HG02571 (cell line): ENCODE results near the gene CD248.
"Not testable (repeated sequence)": the region's sequence is repeated elsewhere in the genome, so short reads cannot be mapped to it uniquely, and the experiment has no call there.

Source experiments
- ATAC-seq: cut with Tn5 transposase; IDR thresholded peaks from one replicate; pipeline ENCODE4 v1.9.1; 2021; ENCODE audit warnings: mild to moderate bottlenecking, moderate library complexity; ENCODE audit not compliant: unreplicated experiment

CD248 gene

GRCh38 chr11:66277064-66277463, 39.8 kb downstream of the CD248 start:
- ATAC-seq = not testable (repeated sequence)

GRCh38 chr11:66276619-66277018, 40.2 kb downstream of the CD248 start:
- not testable (repeated sequence) for ATAC-seq

GRCh38 chr11:66275984-66276612, 40.7 kb downstream of the CD248 start:
- ATAC-seq = no peak

- no peak for ATAC-seq
Measured at GRCh38 chr11:66275396-66275795, 41.4 kb downstream of the CD248 start.

DNA sequence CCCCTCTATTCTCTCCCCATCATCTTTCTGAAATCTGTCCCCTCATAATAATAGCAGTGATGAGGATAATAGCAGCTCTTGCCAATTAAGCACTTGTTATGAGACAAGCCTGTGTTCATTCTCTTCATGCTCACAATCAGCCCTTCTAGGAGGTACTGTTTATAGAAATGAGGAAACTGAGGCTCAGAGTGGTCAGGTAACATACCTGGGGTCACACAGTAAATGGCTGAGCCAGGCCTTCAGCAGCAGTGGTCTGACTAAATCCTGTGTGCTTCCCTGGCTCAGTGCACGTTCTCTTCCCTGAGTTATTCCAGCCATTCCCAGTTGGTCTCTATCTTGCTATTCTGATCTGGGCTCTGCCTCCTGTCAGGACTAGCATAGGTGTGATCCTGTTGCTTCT, 42.6 kb downstream of the CD248 start:
- ATAC-seq = no peak

DNA sequence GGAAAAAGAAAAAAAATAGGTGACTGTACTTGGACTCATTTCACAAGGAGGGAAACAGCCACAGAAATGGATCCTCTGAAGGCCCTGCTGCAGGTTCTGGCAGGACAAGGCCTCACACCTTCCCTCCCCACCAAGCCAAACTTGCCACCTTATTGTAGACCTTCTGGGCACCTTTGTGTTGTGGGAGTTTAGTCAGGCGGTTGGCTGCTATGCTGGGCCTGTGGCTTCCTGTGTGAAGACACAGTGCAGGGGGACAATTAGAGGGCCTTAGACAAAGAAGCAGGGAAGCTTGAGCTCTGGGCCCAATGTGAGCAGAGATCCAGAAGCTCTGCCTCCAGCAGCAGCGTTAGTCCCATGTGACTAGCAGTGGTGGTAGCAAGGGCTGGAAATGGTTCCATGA, 44.2 kb downstream of the CD248 start:
- no peak for ATAC-seq

- ATAC-seq = no peak
Measured at GRCh38 chr11:66271816-66272215, 45.0 kb downstream of the CD248 start.

GRCh38 chr11:66268952-66269905, 47.6 kb downstream of the CD248 start:
- no peak for ATAC-seq

- ATAC-seq = peak; percentile 69
Measured at GRCh38 chr11:66268244-66268951, 48.4 kb downstream of the CD248 start, which contains the start of gene RAB1B. Gene RAB1B (plus strand): TSS chr11:66268639. CDS start chr11:66268680, 41 bp downstream.

GRCh38 chr11:66267379-66268243, 49.2 kb downstream of the CD248 start:
- peak; percentile 36 for ATAC-seq

GRCh38 chr11:66267039-66267378, 49.8 kb downstream of the CD248 start:
- no peak for ATAC-seq

DNA sequence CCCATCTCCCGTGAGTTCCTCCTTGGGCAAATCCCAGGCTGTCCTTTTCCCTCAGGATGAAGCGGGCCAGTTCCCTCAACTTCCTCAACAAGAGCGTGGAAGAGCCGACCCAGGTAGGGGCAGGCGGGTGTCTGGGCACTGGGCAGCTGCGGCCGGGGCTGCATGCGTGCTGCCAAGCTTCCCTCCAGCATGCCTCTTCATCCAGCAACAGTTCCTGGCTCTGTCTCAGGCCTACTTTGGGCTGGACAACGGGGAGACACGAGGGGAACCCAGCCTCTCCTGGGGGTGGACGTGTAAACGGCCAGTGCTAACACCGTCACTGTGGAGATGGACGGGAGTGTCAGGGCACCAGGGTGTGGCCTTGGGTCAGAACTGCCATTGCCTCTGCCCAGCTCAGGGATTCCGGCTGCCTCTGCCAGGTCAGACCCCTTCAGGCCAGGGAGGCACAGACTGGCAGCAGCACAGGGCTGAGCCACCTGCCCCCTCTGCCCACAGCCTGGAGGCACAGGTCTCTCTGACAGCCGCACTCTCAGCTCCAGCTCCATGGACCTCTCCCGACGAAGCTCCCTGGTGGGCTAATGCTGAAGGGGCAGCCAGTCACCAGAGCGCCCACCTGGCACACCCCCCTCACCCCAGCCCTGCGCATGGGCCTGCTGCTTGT, 50.3 kb downstream of the CD248 start:
- ATAC-seq = no peak

DNA sequence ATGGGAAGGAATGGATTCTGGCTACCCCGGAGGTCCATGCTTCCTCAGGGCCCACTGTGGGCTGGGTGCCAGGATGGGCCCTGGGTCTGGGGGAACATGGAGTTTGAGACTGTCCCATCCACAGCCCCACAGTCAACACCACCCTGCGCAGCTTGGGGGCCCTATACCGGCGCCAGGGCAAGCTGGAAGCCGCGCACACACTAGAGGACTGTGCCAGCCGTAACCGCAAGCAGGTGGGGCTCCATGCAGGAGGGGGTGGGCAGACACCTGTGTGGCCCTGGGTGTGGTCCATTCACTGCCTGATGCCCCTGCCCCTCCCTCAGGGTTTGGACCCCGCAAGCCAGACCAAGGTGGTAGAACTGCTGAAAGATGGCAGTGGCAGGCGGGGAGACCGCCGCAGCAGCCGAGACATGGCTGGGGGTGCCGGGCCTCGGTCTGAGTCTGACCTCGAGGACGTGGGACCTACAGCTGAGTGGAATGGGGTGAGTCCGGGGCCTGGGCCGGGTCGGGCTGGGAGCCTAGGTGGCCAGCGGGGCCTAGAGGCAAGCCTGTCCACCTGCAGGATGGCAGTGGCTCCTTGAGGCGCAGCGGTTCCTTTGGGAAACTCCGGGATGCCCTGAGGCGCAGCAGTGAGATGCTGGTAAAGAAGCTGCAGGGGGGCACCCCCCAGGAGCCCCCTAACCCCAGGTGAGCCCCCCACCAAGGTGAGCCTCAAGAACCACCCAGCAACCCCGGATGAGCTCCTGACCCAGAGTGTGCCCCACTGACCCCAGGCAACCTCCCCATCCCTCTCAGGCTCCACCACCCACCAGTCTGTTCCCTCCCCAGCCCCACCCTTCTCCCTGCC, 51.1 kb downstream of the CD248 start:
- no peak for ATAC-seq

DNA sequence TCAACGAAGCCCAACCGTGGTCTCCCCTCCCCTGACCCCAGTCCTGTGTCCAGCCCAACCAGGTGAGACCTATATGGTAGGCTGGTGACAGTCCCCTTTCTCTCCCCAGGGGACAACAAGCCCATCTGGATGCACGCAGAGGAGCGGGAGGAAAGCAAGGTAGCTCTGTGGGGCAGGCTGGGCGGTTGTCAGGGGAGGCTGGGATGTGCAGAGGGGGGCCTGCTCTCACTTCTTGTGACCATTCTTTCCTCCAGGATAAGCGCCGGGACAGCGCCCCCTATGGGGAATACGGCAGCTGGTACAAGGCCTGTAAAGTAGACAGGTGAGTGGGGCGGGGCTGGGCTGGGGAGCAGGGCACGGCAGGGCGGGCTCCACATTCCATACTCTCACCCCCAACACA, 51.9 kb downstream of the CD248 start:
- ATAC-seq = no peak
